Activated T-helper 17 cell treated with anti-CD3 and anti-CD28 coated beads, Interleukin-2, amount 50 U/mL, for 72 hours (primary cell): ENCODE data around the gene KRTAP5-2. TPM values are rescaled to one million over a fixed set of nuclear protein-coding genes. Genes with fewer than 3 reads are reported as not detected.
"Not testable (repeated sequence)": the region's sequence is repeated elsewhere in the genome, so short reads cannot be mapped to it uniquely, and the experiment has no call there.

ENCODE experiments used
- ATAC-seq: fragments of 150-1000 bp; cut with Tn5 transposase; replicated peaks from 2 replicates; pipeline ENCODE4 v1.10.0; 2021; ENCODE audit warnings: mild to moderate bottlenecking, moderate library complexity
- H3K27ac Mint-ChIP-seq: one replicate; pipeline ENCODE4 v1.8.0; 2022; ENCODE audit warnings: mixed read lengths
- H3K27me3 Mint-ChIP-seq: one replicate; pipeline ENCODE4 v1.8.0; 2022; ENCODE audit warnings: mixed read lengths
- H3K36me3 Mint-ChIP-seq: one replicate; pipeline ENCODE4 v1.8.0; 2022; ENCODE audit warnings: low read depth, mild to moderate bottlenecking, mixed read lengths
- H3K4me1 Mint-ChIP-seq: one replicate; pipeline ENCODE4 v1.8.0; 2022; ENCODE audit warnings: mixed read lengths
- H3K4me3 Mint-ChIP-seq: one replicate; pipeline ENCODE4 v1.8.0; 2022; ENCODE audit warnings: mild to moderate bottlenecking, mixed read lengths
- H3K9me3 Mint-ChIP-seq: one replicate; pipeline ENCODE4 v1.8.0; 2022; ENCODE audit warnings: mixed read lengths
- total RNA-seq, 2 donors: library from RNA; stranded (reverse); gene quantifications; one replicate each; pipeline ENCODE4 v1.2.3, GENCODE V29; 2022

KRTAP5-2 gene
- total RNA-seq, 2 donors from 2014 or later = not detected

- not testable (repeated sequence) for H3K9me3 Mint-ChIP-seq, H3K36me3 Mint-ChIP-seq, H3K27me3 Mint-ChIP-seq
- H3K4me1 Mint-ChIP-seq = peaks cover 13% of the 10 kb centered on the region
- ATAC-seq = peak; percentile 73
- peak overlapping the region; percentile 76 for H3K4me3 Mint-ChIP-seq
- H3K27ac Mint-ChIP-seq = peak overlapping the region; percentile 83
Measured at GRCh38 chr11:1589191-1589963, 8.7 kb downstream of the KRTAP5-2 start.

GRCh38 chr11:1586699-1587098 lies 11.4 kb downstream of the KRTAP5-2 start:
- Mint-ChIP-seq H3K4me1 (peaks cover 13% of the 10 kb centered on the region), H3K36me3 (no peaks in the 10 kb centered on the region), H3K9me3 (peaks cover 4% of the 10 kb centered on the region), H3K4me3 (no peak overlapping the region), H3K27ac (no peak overlapping the region), H3K27me3 (no peaks in the 10 kb centered on the region)
- no peak for ATAC-seq

- H3K4me1 Mint-ChIP-seq = peaks cover 13% of the 10 kb centered on the region
- not testable (repeated sequence) for H3K9me3 Mint-ChIP-seq, H3K36me3 Mint-ChIP-seq, H3K27ac Mint-ChIP-seq, ATAC-seq, H3K27me3 Mint-ChIP-seq, H3K4me3 Mint-ChIP-seq
Measured at GRCh38 chr11:1584661-1585370, 13.3 kb downstream of the KRTAP5-2 start, which contains the start of gene KRTAP5-1. Gene KRTAP5-1 (minus strand): TSS chr11:1585283. CDS start chr11:1585249, 34 bp downstream.

GRCh38 chr11:1582909-1583308 lies 15.2 kb downstream of the KRTAP5-2 start:
- H3K27me3 Mint-ChIP-seq, H3K36me3 Mint-ChIP-seq, H3K4me1 Mint-ChIP-seq, ATAC-seq, H3K27ac Mint-ChIP-seq, H3K9me3 Mint-ChIP-seq, H3K4me3 Mint-ChIP-seq: not testable (repeated sequence)

- ATAC-seq = no peak
- Mint-ChIP-seq H3K4me1 (no peaks in the 10 kb centered on the region), H3K27me3 (no peaks in the 10 kb centered on the region), H3K9me3 (no peaks in the 10 kb centered on the region), H3K36me3 (no peaks in the 10 kb centered on the region), H3K27ac (no peak overlapping the region), H3K4me3 (no peak overlapping the region)
Measured at GRCh38 chr11:1581976-1582375, 16.1 kb downstream of the KRTAP5-2 start.

- no peak overlapping the region for H3K4me3 Mint-ChIP-seq
- no peaks in the 10 kb centered on the region for H3K36me3 Mint-ChIP-seq
- no peak for ATAC-seq
- H3K27me3 Mint-ChIP-seq = no peaks in the 10 kb centered on the region
- H3K27ac Mint-ChIP-seq = no peak overlapping the region
- H3K4me1 Mint-ChIP-seq = no peaks in the 10 kb centered on the region
- H3K9me3 Mint-ChIP-seq = no peaks in the 10 kb centered on the region
Measured at GRCh38 chr11:1576825-1577224, 21.3 kb downstream of the KRTAP5-2 start.

- not testable (repeated sequence) for H3K9me3 Mint-ChIP-seq, ATAC-seq
Measured at GRCh38 chr11:1575756-1576155, 22.3 kb downstream of the KRTAP5-2 start.

GRCh38 chr11:1574933-1575242 lies 23.2 kb downstream of the KRTAP5-2 start:
- Mint-ChIP-seq H3K4me3 (peak overlapping the region; percentile 30), H3K9me3 (no peaks in the 10 kb centered on the region), H3K27me3 (no peaks in the 10 kb centered on the region), H3K27ac (no peak overlapping the region), H3K4me1 (no peaks in the 10 kb centered on the region), H3K36me3 (no peaks in the 10 kb centered on the region)
- no peak for ATAC-seq

More at GRCh38 chr11:1575756-1576155, 22.3 kb downstream of the KRTAP5-2 start:
- not testable (repeated sequence) for H3K27me3 Mint-ChIP-seq, H3K4me1 Mint-ChIP-seq, H3K27ac Mint-ChIP-seq, H3K36me3 Mint-ChIP-seq
- peak overlapping the region; percentile 30 for H3K4me3 Mint-ChIP-seq

GRCh38 chr11:1574238-1574932 lies 23.7 kb downstream of the KRTAP5-2 start:
- no peak overlapping the region for H3K27ac Mint-ChIP-seq
- H3K4me1 Mint-ChIP-seq = no peaks in the 10 kb centered on the region
- peak; percentile 59 for ATAC-seq
- H3K4me3 Mint-ChIP-seq = peak overlapping the region; percentile 70
- H3K9me3 Mint-ChIP-seq = no peaks in the 10 kb centered on the region
- H3K27me3 Mint-ChIP-seq = no peaks in the 10 kb centered on the region
- no peaks in the 10 kb centered on the region for H3K36me3 Mint-ChIP-seq

GRCh38 chr11:1573903-1574237 lies 24.2 kb downstream of the KRTAP5-2 start:
- Mint-ChIP-seq H3K27ac (peak overlapping the region; percentile 43), H3K36me3 (no peaks in the 10 kb centered on the region), H3K4me3 (peak overlapping the region; percentile 70), H3K27me3 (no peaks in the 10 kb centered on the region), H3K4me1 (no peaks in the 10 kb centered on the region), H3K9me3 (no peaks in the 10 kb centered on the region)
- ATAC-seq = no peak

GRCh38 chr11:1573077-1573902 lies 24.8 kb downstream of the KRTAP5-2 start:
- Mint-ChIP-seq H3K27me3 (no peaks in the 10 kb centered on the region), H3K27ac (peak overlapping the region; percentile 43), H3K9me3 (no peaks in the 10 kb centered on the region), H3K4me1 (no peaks in the 10 kb centered on the region), H3K36me3 (no peaks in the 10 kb centered on the region), H3K4me3 (peak overlapping the region; percentile 70)
- peak; percentile 27 for ATAC-seq

GRCh38 chr11:1572197-1573076 lies 25.7 kb downstream of the KRTAP5-2 start, which contains the start of gene DUSP8:
Gene DUSP8 (minus strand): TSS chr11:1572271. CDS start chr11:1565826, 6,445 bp downstream.
- H3K27ac Mint-ChIP-seq = no peak within 1 kb of the TSS
- H3K9me3 Mint-ChIP-seq = no peaks in the 10 kb centered on the region
- no peaks in the 10 kb centered on the region for H3K27me3 Mint-ChIP-seq
- peak within 1 kb of the TSS; percentile 70 for H3K4me3 Mint-ChIP-seq
- peak; percentile 79 for ATAC-seq
- no peaks in the 10 kb centered on the region for H3K36me3 Mint-ChIP-seq
- no peaks in the 10 kb centered on the region for H3K4me1 Mint-ChIP-seq

GRCh38 chr11:1571760-1572196 lies 26.3 kb downstream of the KRTAP5-2 start:
- no peak overlapping the region for H3K4me3 Mint-ChIP-seq
- H3K27ac Mint-ChIP-seq = no peak overlapping the region
- H3K27me3 Mint-ChIP-seq = no peaks in the 10 kb centered on the region
- H3K9me3 Mint-ChIP-seq = no peaks in the 10 kb centered on the region
- H3K36me3 Mint-ChIP-seq = no peaks in the 10 kb centered on the region
- ATAC-seq = peak; percentile 15
- no peaks in the 10 kb centered on the region for H3K4me1 Mint-ChIP-seq
